GM19238 (cell line): ENCODE results near the gene EEF1AKMT1.

Experiments used
- DNase-seq: peaks from one replicate; pipeline ENCODE4 v3.0.0; 2011; ENCODE audit warnings: low spot score; ENCODE audit not compliant: insufficient read length

EEF1AKMT1 gene

GRCh38 chr13:20719783-20720182 is 54.0 kb downstream of the EEF1AKMT1 start:
- DNase-seq, result no peak

GRCh38 chr13:20718958-20719566 is 54.7 kb downstream of the EEF1AKMT1 start:
- no peak for DNase-seq

GRCh38 chr13:20717581-20718542 is 55.9 kb downstream of the EEF1AKMT1 start:
- no peak for DNase-seq

GRCh38 chr13:20716951-20717350 is 56.8 kb downstream of the EEF1AKMT1 start:
- DNase-seq, result no peak

GRCh38 chr13:20715330-20715712 is 58.4 kb downstream of the EEF1AKMT1 start:
- no peak for DNase-seq

- no peak for DNase-seq
These were observed 59.0 kb downstream of the EEF1AKMT1 start for GRCh38 chr13:20714563-20715329.

- DNase-seq, result no peak
These were observed 59.6 kb downstream of the EEF1AKMT1 start for GRCh38 chr13:20714161-20714560.

- DNase-seq, result no peak
These were observed 60.0 kb downstream of the EEF1AKMT1 start for GRCh38 chr13:20713751-20714150.

GRCh38 chr13:20713014-20713376 is 60.8 kb downstream of the EEF1AKMT1 start:
- no peak for DNase-seq

GRCh38 chr13:20711301-20712044 is 62.3 kb downstream of the EEF1AKMT1 start:
- DNase-seq, result no peak

- no peak for DNase-seq
These were observed 64.0 kb downstream of the EEF1AKMT1 start for GRCh38 chr13:20709782-20710181.

GRCh38 chr13:20709369-20709768 is 64.4 kb downstream of the EEF1AKMT1 start:
- no peak for DNase-seq

GRCh38 chr13:20708216-20708615 is 65.5 kb downstream of the EEF1AKMT1 start:
- DNase-seq, result no peak

GRCh38 chr13:20706661-20707060 is 67.1 kb downstream of the EEF1AKMT1 start:
- no peak for DNase-seq

GRCh38 chr13:20704459-20705069 is 69.2 kb downstream of the EEF1AKMT1 start:
- DNase-seq, result no peak

- peak; percentile 95 for DNase-seq
These were observed 69.8 kb downstream of the EEF1AKMT1 start for GRCh38 chr13:20703780-20704458.

- DNase-seq, result peak; percentile 39
These were observed 70.6 kb downstream of the EEF1AKMT1 start, which contains the start of gene IL17D for GRCh38 chr13:20702915-20703779. IL17D (plus strand) TSS chr13:20703699; CDS start chr13:20704002, 303 bp downstream.

- no peak for DNase-seq
These were observed 71.2 kb downstream of the EEF1AKMT1 start for GRCh38 chr13:20702530-20702914.

- DNase-seq, result no peak
These were observed 72.3 kb downstream of the EEF1AKMT1 start for GRCh38 chr13:20701461-20701860.
